ENCODE data around the gene EEF2K.

DNA sequence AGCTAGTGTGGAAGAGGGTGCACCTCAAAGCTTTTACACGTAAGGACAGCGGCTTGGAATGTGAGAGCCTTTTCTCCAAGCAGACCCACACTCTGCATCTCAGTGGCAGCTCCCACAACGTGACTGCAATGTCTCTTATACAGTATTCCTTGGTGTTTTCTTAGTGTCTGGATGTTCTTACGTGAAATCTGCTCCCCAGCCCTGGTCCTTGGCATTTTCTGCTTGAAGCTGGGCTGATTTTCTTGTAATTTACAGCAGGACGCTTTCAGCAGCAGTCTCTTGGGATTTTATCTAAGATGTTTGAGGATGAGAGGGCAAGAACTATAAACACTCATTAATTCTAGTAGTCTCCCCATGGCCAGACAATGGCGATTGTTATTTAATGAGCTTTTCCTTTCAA lies 79.0 kb downstream of the EEF2K start:
- TF ChIP-seq, protein P1, sequence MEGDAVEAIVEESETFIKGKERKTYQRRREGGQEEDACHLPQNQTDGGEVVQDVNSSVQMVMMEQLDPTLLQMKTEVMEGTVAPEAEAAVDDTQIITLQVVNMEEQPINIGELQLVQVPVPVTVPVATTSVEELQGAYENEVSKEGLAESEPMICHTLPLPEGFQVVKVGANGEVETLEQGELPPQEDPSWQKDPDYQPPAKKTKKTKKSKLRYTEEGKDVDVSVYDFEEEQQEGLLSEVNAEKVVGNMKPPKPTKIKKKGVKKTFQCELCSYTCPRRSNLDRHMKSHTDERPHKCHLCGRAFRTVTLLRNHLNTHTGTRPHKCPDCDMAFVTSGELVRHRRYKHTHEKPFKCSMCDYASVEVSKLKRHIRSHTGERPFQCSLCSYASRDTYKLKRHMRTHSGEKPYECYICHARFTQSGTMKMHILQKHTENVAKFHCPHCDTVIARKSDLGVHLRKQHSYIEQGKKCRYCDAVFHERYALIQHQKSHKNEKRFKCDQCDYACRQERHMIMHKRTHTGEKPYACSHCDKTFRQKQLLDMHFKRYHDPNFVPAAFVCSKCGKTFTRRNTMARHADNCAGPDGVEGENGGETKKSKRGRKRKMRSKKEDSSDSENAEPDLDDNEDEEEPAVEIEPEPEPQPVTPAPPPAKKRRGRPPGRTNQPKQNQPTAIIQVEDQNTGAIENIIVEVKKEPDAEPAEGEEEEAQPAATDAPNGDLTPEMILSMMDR (IDR thresholded peaks at IDR 0.05) = no peak
- no peak for TF ChIP-seq EZH2 (IDR thresholded peaks at IDR 0.05; ENCODE audit: borderline replicate concordance, insufficient read depth, low read depth, low read length, poor library complexity, severe bottlenecking)
